ENCODE results near the gene ULK2.

ULK2 gene

GRCh38 chr17:19747159-19747719 lies 120.5 kb downstream of the ULK2 start:
- DNase-seq (ENCODE audit: low spot score), result no peak

GRCh38 chr17:19746517-19746916 lies 121.2 kb downstream of the ULK2 start:
- DNase-seq (ENCODE audit: low spot score), result no peak

- DNase-seq (ENCODE audit: low spot score), result peak; percentile 49
These were observed 122.6 kb downstream of the ULK2 start for GRCh38 chr17:19744922-19745757.

- DNase-seq (ENCODE audit: low spot score), result no peak
These were observed 123.2 kb downstream of the ULK2 start for GRCh38 chr17:19744492-19744891.

- DNase-seq (ENCODE audit: low spot score), result no peak
These were observed 124.3 kb downstream of the ULK2 start for GRCh38 chr17:19743101-19744100.

- DNase-seq (ENCODE audit: low spot score), result no peak
These were observed 125.2 kb downstream of the ULK2 start for GRCh38 chr17:19742495-19742894.

GRCh38 chr17:19741832-19742457 lies 125.8 kb downstream of the ULK2 start:
- no peak for DNase-seq (ENCODE audit: low spot score)

GRCh38 chr17:19740933-19741332 lies 126.8 kb downstream of the ULK2 start:
- no peak for DNase-seq (ENCODE audit: low spot score)

GRCh38 chr17:19739241-19740201 lies 128.2 kb downstream of the ULK2 start:
- DNase-seq (ENCODE audit: low spot score), result no peak

- no peak for DNase-seq (ENCODE audit: low spot score)
These were observed 129.0 kb downstream of the ULK2 start for GRCh38 chr17:19738757-19739156.

- no peak for DNase-seq (ENCODE audit: low spot score)
These were observed 129.7 kb downstream of the ULK2 start for GRCh38 chr17:19738073-19738449.

GRCh38 chr17:19737305-19738072 lies 130.2 kb downstream of the ULK2 start:
- no peak for DNase-seq (ENCODE audit: low spot score)

- DNase-seq (ENCODE audit: low spot score), result no peak
These were observed 131.7 kb downstream of the ULK2 start for GRCh38 chr17:19736071-19736470.

- DNase-seq (ENCODE audit: low spot score), result no peak
These were observed 133.7 kb downstream of the ULK2 start for GRCh38 chr17:19733953-19734526.

GRCh38 chr17:19731626-19732025 lies 136.1 kb downstream of the ULK2 start:
- no peak for DNase-seq (ENCODE audit: low spot score)

GRCh38 chr17:19730843-19731242 lies 136.9 kb downstream of the ULK2 start:
- DNase-seq (ENCODE audit: low spot score), result no peak

GRCh38 chr17:19729900-19730299 lies 137.8 kb downstream of the ULK2 start:
- DNase-seq (ENCODE audit: low spot score), result no peak

- no peak for DNase-seq (ENCODE audit: low spot score)
These were observed 139.6 kb downstream of the ULK2 start for GRCh38 chr17:19728084-19728495.

- no peak for DNase-seq (ENCODE audit: low spot score)
These were observed 140.1 kb downstream of the ULK2 start for GRCh38 chr17:19727501-19728078.
